Large intestine (tissue), 3 donors: ENCODE data around the gene PTPRD. TPM values are rescaled to one million over a fixed set of nuclear protein-coding genes. Genes with fewer than 3 reads are reported as not detected.

ENCODE experiments used
- DNase-seq, 2 donors: peaks; one replicate each; pipeline versions ENCODE4 v3.0.0 to v3.0.0-alpha.2; 2013
- H3K27ac ChIP-seq: one replicate; pipeline ENCODE4 v1.5.1; 2013; ENCODE audit warnings: low read length
- H3K27me3 ChIP-seq: 2 replicates; pipeline ENCODE4 v1.6.1; 2013; ENCODE audit warnings: low read length; ENCODE audit not compliant: control insufficient read depth, insufficient read depth
- H3K36me3 ChIP-seq: 2 replicates; pipeline ENCODE4 v1.6.1; 2013; ENCODE audit warnings: low read length; ENCODE audit not compliant: control insufficient read depth, insufficient read depth
- H3K4me1 ChIP-seq: one replicate; pipeline ENCODE4 v1.6.1; 2013; ENCODE audit warnings: low read length; ENCODE audit not compliant: control insufficient read depth, insufficient read depth
- H3K4me3 ChIP-seq: one replicate; pipeline ENCODE4 v1.5.1; 2013; ENCODE audit warnings: low read length
- H3K9me3 ChIP-seq: one replicate; pipeline ENCODE4 v1.6.1; 2013; ENCODE audit warnings: mild to moderate bottlenecking, low read depth, low read length, moderate library complexity; ENCODE audit not compliant: control insufficient read depth
- whole genome bisulfite sequencing: methylation state at CpG from one replicate; pipeline ENCODE4 v1.1.5; 2013; ENCODE audit warnings: low lambda C conversion rate; ENCODE audit not compliant: insufficient coverage; 5-methylcytosine and 5-hydroxymethylcytosine counted together
- polyA plus RNA-seq: library from polyadenylated mRNA; unstranded; fragments of 120-200 nt; gene quantifications from one replicate; pipeline ENCODE4 v1.2.1, GENCODE V29; 2013

The PTPRD gene
- polyA plus RNA-seq, 1 donor = 12.0 TPM

GRCh38 chr9:10226996-10227395 lies 385.8 kb downstream of the PTPRD start:
- no peak overlapping the region for H3K27ac ChIP-seq
- no peak overlapping the region for H3K4me3 ChIP-seq
- WGBS = 50% methylated on average over 2 of the region's 4 CpGs
- no peaks in the 10 kb centered on the region for H3K36me3 ChIP-seq
- H3K9me3 ChIP-seq = no peaks in the 10 kb centered on the region
- H3K4me1 ChIP-seq = no peaks in the 10 kb centered on the region
- no peaks in the 10 kb centered on the region for H3K27me3 ChIP-seq
- DNase-seq = no peak

- Histone ChIP-seq H3K36me3 (no peaks in the 10 kb centered on the region), H3K4me1 (no peaks in the 10 kb centered on the region), H3K27me3 (no peaks in the 10 kb centered on the region), H3K27ac (no peak overlapping the region), H3K4me3 (no peak overlapping the region), H3K9me3 (no peaks in the 10 kb centered on the region)
- WGBS = 40% methylated on average over 2 of the region's 3 CpGs
- DNase-seq = no peak
Observed at GRCh38 chr9:10212702-10213101, 400.1 kb downstream of the PTPRD start.

GRCh38 chr9:10208691-10209069 lies 404.1 kb downstream of the PTPRD start:
- WGBS = 83% methylated on average over 1 of the region's 3 CpGs
- Histone ChIP-seq H3K27me3 (no peaks in the 10 kb centered on the region), H3K36me3 (no peaks in the 10 kb centered on the region), H3K9me3 (no peaks in the 10 kb centered on the region), H3K4me3 (peak overlapping the region; percentile 23), H3K4me1 (no peaks in the 10 kb centered on the region), H3K27ac (no peak overlapping the region)
- DNase-seq = no peak

- H3K27ac ChIP-seq = no peak overlapping the region
- DNase-seq = no peak
- WGBS = no CpG with 5 or more reads among the region's 1 CpG
- no peaks in the 10 kb centered on the region for H3K27me3 ChIP-seq
- H3K4me3 ChIP-seq = no peak overlapping the region
- H3K9me3 ChIP-seq = no peaks in the 10 kb centered on the region
- no peaks in the 10 kb centered on the region for H3K36me3 ChIP-seq
- no peaks in the 10 kb centered on the region for H3K4me1 ChIP-seq
Observed at GRCh38 chr9:10204276-10204675, 408.5 kb downstream of the PTPRD start.

- Histone ChIP-seq H3K27ac (no peak overlapping the region), H3K9me3 (no peaks in the 10 kb centered on the region), H3K4me1 (no peaks in the 10 kb centered on the region), H3K36me3 (no peaks in the 10 kb centered on the region), H3K27me3 (no peaks in the 10 kb centered on the region), H3K4me3 (no peak overlapping the region)
- no peak for DNase-seq
- WGBS = no CpG with 5 or more reads among the region's 1 CpG
Observed at GRCh38 chr9:10173561-10173960, 439.2 kb downstream of the PTPRD start.

- no peaks in the 10 kb centered on the region for H3K27me3 ChIP-seq
- no peak overlapping the region for H3K4me3 ChIP-seq
- no peak overlapping the region for H3K27ac ChIP-seq
- DNase-seq = no peak
- no peaks in the 10 kb centered on the region for H3K9me3 ChIP-seq
- no peaks in the 10 kb centered on the region for H3K36me3 ChIP-seq
- no CpG with 5 or more reads among the region's 2 CpGs for WGBS
- no peaks in the 10 kb centered on the region for H3K4me1 ChIP-seq
Observed at GRCh38 chr9:10172476-10172875, 440.3 kb downstream of the PTPRD start.

GRCh38 chr9:10168241-10168640 lies 444.6 kb downstream of the PTPRD start:
- Histone ChIP-seq H3K36me3 (no peaks in the 10 kb centered on the region), H3K4me1 (no peaks in the 10 kb centered on the region), H3K27me3 (no peaks in the 10 kb centered on the region), H3K9me3 (no peaks in the 10 kb centered on the region), H3K27ac (no peak overlapping the region), H3K4me3 (no peak overlapping the region)
- no peak for DNase-seq
- WGBS = no CpG with 5 or more reads among the region's 1 CpG

GRCh38 chr9:10148796-10149195 lies 464.0 kb downstream of the PTPRD start:
- Histone ChIP-seq H3K27ac (no peak overlapping the region), H3K4me3 (no peak overlapping the region), H3K9me3 (no peaks in the 10 kb centered on the region), H3K36me3 (no peaks in the 10 kb centered on the region), H3K4me1 (no peaks in the 10 kb centered on the region), H3K27me3 (no peaks in the 10 kb centered on the region)
- DNase-seq = no peak

GRCh38 chr9:10146517-10147331 lies 466.1 kb downstream of the PTPRD start:
- Histone ChIP-seq H3K4me1 (no peaks in the 10 kb centered on the region), H3K36me3 (no peaks in the 10 kb centered on the region), H3K27ac (no peak overlapping the region), H3K4me3 (no peak overlapping the region), H3K27me3 (no peaks in the 10 kb centered on the region), H3K9me3 (no peaks in the 10 kb centered on the region)
- 27% methylated on average over 4 of the region's 8 CpGs for WGBS
- DNase-seq = no peak

GRCh38 chr9:10144355-10144754 lies 468.4 kb downstream of the PTPRD start:
- WGBS = 79% methylated on average over 3 of the region's 3 CpGs
- DNase-seq = no peak

GRCh38 chr9:10135553-10135952 lies 477.2 kb downstream of the PTPRD start:
- H3K4me1 ChIP-seq = no peaks in the 10 kb centered on the region
- H3K9me3 ChIP-seq = peaks cover 3% of the 10 kb centered on the region
- H3K4me3 ChIP-seq = no peak overlapping the region
- H3K36me3 ChIP-seq = no peaks in the 10 kb centered on the region
- H3K27ac ChIP-seq = no peak overlapping the region
- no peak for DNase-seq
- H3K27me3 ChIP-seq = no peaks in the 10 kb centered on the region

More at GRCh38 chr9:10144355-10144754, 468.4 kb downstream of the PTPRD start:
- Histone ChIP-seq H3K27me3 (no peaks in the 10 kb centered on the region), H3K36me3 (no peaks in the 10 kb centered on the region), H3K9me3 (no peaks in the 10 kb centered on the region), H3K4me1 (no peaks in the 10 kb centered on the region), H3K27ac (no peak overlapping the region), H3K4me3 (no peak overlapping the region)
